ENCODE results near the gene NPHP1.
"Not testable (repeated sequence)": the region's sequence is repeated elsewhere in the genome, so short reads cannot be mapped to it uniquely, and the experiment has no call there.

Gene NPHP1

GRCh38 chr2:110204408-110205385 is at the start of gene NPHP1:
Gene NPHP1, minus strand, starts transcription at chr2:110205013. Its CDS starts 45 bp downstream, at chr2:110204968.
- peak; percentile 53 for DNase-seq

- DNase-seq = not testable (repeated sequence)
Observed at GRCh38 chr2:110248081-110248795, 43.4 kb upstream of the NPHP1 start.

- not testable (repeated sequence) for DNase-seq
Observed at GRCh38 chr2:110245488-110246435, 40.9 kb upstream of the NPHP1 start.

GRCh38 chr2:110243283-110243682 is 38.5 kb upstream of the NPHP1 start:
- DNase-seq = not testable (repeated sequence)

- DNase-seq = not testable (repeated sequence)
Observed at GRCh38 chr2:110234514-110234913, 29.7 kb upstream of the NPHP1 start.

GRCh38 chr2:110229886-110230285 is 25.1 kb upstream of the NPHP1 start:
- not testable (repeated sequence) for DNase-seq

- not testable (repeated sequence) for DNase-seq
Observed at GRCh38 chr2:110222626-110223025, 17.8 kb upstream of the NPHP1 start.

GRCh38 chr2:110221938-110222337 is 17.1 kb upstream of the NPHP1 start:
- no peak for DNase-seq

- DNase-seq = no peak
Observed at GRCh38 chr2:110220190-110220564, 15.4 kb upstream of the NPHP1 start.

GRCh38 chr2:110219496-110220189 is 14.8 kb upstream of the NPHP1 start:
- DNase-seq = no peak

GRCh38 chr2:110218889-110219288 is 14.1 kb upstream of the NPHP1 start:
- not testable (repeated sequence) for DNase-seq

- DNase-seq = no peak
Observed at GRCh38 chr2:110216803-110217202, 12.0 kb upstream of the NPHP1 start.

GRCh38 chr2:110216199-110216598 is 11.4 kb upstream of the NPHP1 start:
- no peak for DNase-seq

- DNase-seq = no peak
Observed at GRCh38 chr2:110215566-110216158, 10.8 kb upstream of the NPHP1 start.

- no peak for DNase-seq
Observed at GRCh38 chr2:110215091-110215490, 10.3 kb upstream of the NPHP1 start.

GRCh38 chr2:110213522-110213921 is 8.7 kb upstream of the NPHP1 start:
- DNase-seq = not testable (repeated sequence)

GRCh38 chr2:110211938-110212858 is 7.4 kb upstream of the NPHP1 start, which contains the start of gene MTLN:
Gene MTLN, minus strand, starts transcription at chr2:110212547. Its CDS starts 22 bp downstream, at chr2:110212525.
- DNase-seq = peak; percentile 20

GRCh38 chr2:110205660-110206455 is 1.0 kb upstream of the NPHP1 start:
- no peak for DNase-seq

- DNase-seq = no peak
Observed at GRCh38 chr2:110198016-110198415, 6.8 kb downstream of the NPHP1 start.
